Vagina (tissue), 2 donors: Measurements from ENCODE around the gene GEN1. TPM values are rescaled to one million over a fixed set of nuclear protein-coding genes. Genes with fewer than 3 reads are reported as not detected.

Source experiments
- DNase-seq, 2 donors: peaks; one replicate each; pipeline ENCODE4 v3.0.0-alpha.2; 2017; ENCODE audit errors: extremely low spot score in 2 of 2
- H3K27ac ChIP-seq: fragments of 200-600 bp; sonication (generic); one replicate; pipeline ENCODE4 v1.5.1; 2019
- H3K27me3 ChIP-seq: fragments of 200-600 bp; sonication (generic); one replicate; pipeline ENCODE4 v1.5.1; 2019
- H3K36me3 ChIP-seq, 2 donors: fragments of 200-600 bp; sonication (generic); one replicate each; pipeline ENCODE4 v1.5.1; 2017 to 2019
- H3K4me1 ChIP-seq: fragments of 200-600 bp; sonication (generic); one replicate; pipeline ENCODE4 v1.5.1; 2019
- H3K4me3 ChIP-seq, 2 donors: fragments of 200-600 bp; sonication (generic); 1 replicate in 1 of 2; 2 replicates in 1 of 2; pipeline ENCODE4 v1.5.1; 2016 to 2019
- H3K9me3 ChIP-seq: fragments of 200-600 bp; sonication (generic); one replicate; pipeline ENCODE4 v1.5.1; 2019
- CTCF ChIP-seq, 3 experiments: fragments of 450-650 bp in 2 of 3; fragments of 200-600 bp in 1 of 3; sonication (generic) in 1 of 3; IDR thresholded peaks; one replicate each; pipeline ENCODE4 v1.5.1; 2017 to 2019; ENCODE audit warnings: antibody characterized with exemption in 3 of 3, mild to moderate bottlenecking in 2 of 3, moderate library complexity in 2 of 3
- POLR2A ChIP-seq, 2 donors: fragments of 450-650 bp; IDR thresholded peaks; one replicate each; pipeline ENCODE4 v1.6.1; 2017; ENCODE audit warnings: antibody characterized with exemption in 2 of 2, mild to moderate bottlenecking in 2 of 2, moderate library complexity in 2 of 2
- POLR2AphosphoS5 ChIP-seq, 2 donors: sonication (generic); formaldehyde crosslinking; IDR thresholded peaks; one replicate each; pipeline ENCODE4 v1.9.0; 2017; ENCODE audit warnings: antibody characterized with exemption in 2 of 2, mild to moderate bottlenecking in 2 of 2, low read depth in 1 of 2; ENCODE audit not compliant: insufficient read depth in 1 of 2
- intact Hi-C: fragments of 100-400 bp; cut with DNase I; formaldehyde crosslinking; loops from one replicate; pipeline ENCODE4 v1.15.1; 2023
- total RNA-seq: library from RNA; depleted of rRNA; stranded (reverse); fragments of >200 nt; gene quantifications from one replicate; pipeline ENCODE4 v1.2.3, GENCODE V29; 2016

GEN1 gene
- total RNA-seq, 1 donor from 2014 or later: 9.6 TPM

- DNase-seq: no peak
- Histone ChIP-seq H3K4me1 (no peaks in the 10 kb centered on the region), H3K4me3 (no peak overlapping the region), H3K27me3 (no peaks in the 10 kb centered on the region), H3K9me3 (no peaks in the 10 kb centered on the region), H3K36me3 (no peaks in the 10 kb centered on the region), H3K27ac (no peak overlapping the region)
- TF ChIP-seq POLR2A (IDR thresholded peaks at IDR 0.05) (no peak), POLR2AphosphoS5 (IDR thresholded peaks at IDR 0.05; ENCODE audit: insufficient read depth in 1 of 2, low read depth in 1 of 2) (no peak), CTCF (IDR thresholded peaks at IDR 0.05) (no peak)
- intact Hi-C loops: no loop called here
Measured at GRCh38 chr2:17800219-17800618, 46.3 kb downstream of the GEN1 start.

- Histone ChIP-seq H3K27ac (no peak overlapping the region), H3K27me3 (no peaks in the 10 kb centered on the region), H3K4me3 (no peak overlapping the region), H3K36me3 (no peaks in the 10 kb centered on the region), H3K4me1 (no peaks in the 10 kb centered on the region), H3K9me3 (no peaks in the 10 kb centered on the region)
- DNase-seq: no peak
- intact Hi-C loops: no loop called here
- TF ChIP-seq POLR2AphosphoS5 (IDR thresholded peaks at IDR 0.05; ENCODE audit: insufficient read depth in 1 of 2, low read depth in 1 of 2) (no peak), CTCF (IDR thresholded peaks at IDR 0.05) (no peak), POLR2A (IDR thresholded peaks at IDR 0.05) (no peak)
Measured at GRCh38 chr2:17800693-17801458, 46.9 kb downstream of the GEN1 start.

- TF ChIP-seq POLR2AphosphoS5 (IDR thresholded peaks at IDR 0.05; ENCODE audit: insufficient read depth in 1 of 2, low read depth in 1 of 2) (no peak), CTCF (IDR thresholded peaks at IDR 0.05) (no peak), POLR2A (IDR thresholded peaks at IDR 0.05) (no peak)
- no peaks in the 10 kb centered on the region for H3K36me3 ChIP-seq
- no peak overlapping the region for H3K27ac ChIP-seq
- no peaks in the 10 kb centered on the region for H3K9me3 ChIP-seq
- H3K27me3 ChIP-seq: no peaks in the 10 kb centered on the region
- intact Hi-C loops: no loop called here
- DNase-seq: no peak
- no peak overlapping the region for H3K4me3 ChIP-seq
- no peaks in the 10 kb centered on the region for H3K4me1 ChIP-seq
Measured at GRCh38 chr2:17803497-17803896, 49.6 kb downstream of the GEN1 start.

GRCh38 chr2:17804358-17804757 is 50.4 kb downstream of the GEN1 start:
- no peak for DNase-seq
- Histone ChIP-seq H3K4me1 (no peaks in the 10 kb centered on the region), H3K27me3 (no peaks in the 10 kb centered on the region), H3K4me3 (no peak overlapping the region), H3K27ac (no peak overlapping the region), H3K36me3 (no peaks in the 10 kb centered on the region), H3K9me3 (no peaks in the 10 kb centered on the region)
- intact Hi-C loops: no loop called here
- TF ChIP-seq CTCF (IDR thresholded peaks at IDR 0.05) (no peak), POLR2A (IDR thresholded peaks at IDR 0.05) (no peak)

GRCh38 chr2:17805166-17805565 is 51.2 kb downstream of the GEN1 start:
- intact Hi-C loops: no loop called here

More at GRCh38 chr2:17805166-17805565, 51.2 kb downstream of the GEN1 start:
- no peak overlapping the region for H3K27ac ChIP-seq
- H3K4me1 ChIP-seq: no peaks in the 10 kb centered on the region
- no peaks in the 10 kb centered on the region for H3K27me3 ChIP-seq
- TF ChIP-seq POLR2AphosphoS5 (IDR thresholded peaks at IDR 0.05; ENCODE audit: insufficient read depth in 1 of 2, low read depth in 1 of 2): no peak
- TF ChIP-seq POLR2A (IDR thresholded peaks at IDR 0.05): no peak
- no peak for TF ChIP-seq CTCF (IDR thresholded peaks at IDR 0.05)
- no peak for DNase-seq
- H3K4me3 ChIP-seq: no peak overlapping the region
- H3K9me3 ChIP-seq: no peaks in the 10 kb centered on the region
- H3K36me3 ChIP-seq: no peaks in the 10 kb centered on the region
